DOHH2 (cell line): ENCODE data around the gene CCBE1.

ENCODE experiments used
- H3F3A ChIP-seq: fragments of 200-600 bp; sonication (generic), shearing (Covaris generic); 2 replicates; pipeline ENCODE4 v1.6.0; 2016; ENCODE audit warnings: antibody characterized with exemption, mild to moderate bottlenecking; ENCODE audit not compliant: control insufficient read depth, insufficient read depth
- H3K27ac ChIP-seq: fragments of 200-600 bp; sonication (generic); 2 replicates; pipeline ENCODE4 v1.5.1; 2014; ENCODE audit warnings: low read depth, mild to moderate bottlenecking, low read length, moderate library complexity
- H3K27me3 ChIP-seq: fragments of 200-600 bp; sonication (generic); 2 replicates; pipeline ENCODE4 v1.6.1; 2014; ENCODE audit warnings: mild to moderate bottlenecking, low read length, mixed read lengths; ENCODE audit not compliant: control insufficient read depth
- H3K36me3 ChIP-seq: fragments of 200-600 bp; sonication (generic); 2 replicates; pipeline ENCODE4 v1.6.1; 2014; ENCODE audit warnings: mild to moderate bottlenecking, low read length, moderate library complexity, mixed read lengths; ENCODE audit not compliant: control insufficient read depth
- H3K4me1 ChIP-seq: fragments of 200-600 bp; sonication (generic); 2 replicates; pipeline ENCODE4 v1.6.1; 2014; ENCODE audit warnings: mild to moderate bottlenecking, low read length, mixed read lengths; ENCODE audit not compliant: control insufficient read depth
- H3K4me2 ChIP-seq: fragments of 200-600 bp; sonication (generic); 2 replicates; pipeline ENCODE4 v1.6.0; 2014; ENCODE audit warnings: mild to moderate bottlenecking, low read length, moderate library complexity
- H3K4me3 ChIP-seq: fragments of 200-600 bp; sonication (generic); 2 replicates; pipeline ENCODE4 v1.5.1; 2014; ENCODE audit warnings: mild to moderate bottlenecking, low read length, mixed read lengths
- H3K79me2 ChIP-seq: fragments of 200-600 bp; sonication (generic); 2 replicates; pipeline ENCODE4 v1.6.1; 2014; ENCODE audit warnings: mild to moderate bottlenecking, low read length, mixed read lengths; ENCODE audit not compliant: control insufficient read depth
- H3K9me2 ChIP-seq: fragments of 200-600 bp; sonication (generic); replicated peaks from 2 replicates; pipeline ENCODE4 v1.6.1; 2014; ENCODE audit warnings: mild to moderate bottlenecking, low read length, mixed read lengths; ENCODE audit not compliant: control insufficient read depth
- H3K9me3 ChIP-seq: fragments of 200-600 bp; sonication (generic); 2 replicates; pipeline ENCODE4 v1.6.1; 2014; ENCODE audit warnings: antibody characterized with exemption, low read length, mixed read lengths; ENCODE audit not compliant: control insufficient read depth, insufficient read depth
- H4K20me1 ChIP-seq: fragments of 200-600 bp; sonication (generic); 2 replicates; pipeline ENCODE4 v1.6.0; 2014; ENCODE audit warnings: low read depth, mild to moderate bottlenecking, antibody characterized with exemption, low read length, moderate library complexity; ENCODE audit not compliant: control insufficient read depth, insufficient read depth
- EZH2phosphoT487 ChIP-seq: fragments of 200-600 bp; sonication (generic); IDR thresholded peaks from 2 replicates; pipeline ENCODE4 v1.6.1; 2017; ENCODE audit warnings: borderline replicate concordance, mild to moderate bottlenecking, antibody characterized with exemption, low read length, moderate library complexity, mixed read lengths
- TF ChIP-seq, protein P1 (sequence below): fragments of 200-600 bp; sonication (generic); IDR thresholded peaks from one replicate; pipeline ENCODE4 v1.5.1; 2014; ENCODE audit warnings: antibody characterized with exemption, mild to moderate bottlenecking, low read depth, low read length; ENCODE audit not compliant: poor library complexity, severe bottlenecking

The CCBE1 gene

DNA sequence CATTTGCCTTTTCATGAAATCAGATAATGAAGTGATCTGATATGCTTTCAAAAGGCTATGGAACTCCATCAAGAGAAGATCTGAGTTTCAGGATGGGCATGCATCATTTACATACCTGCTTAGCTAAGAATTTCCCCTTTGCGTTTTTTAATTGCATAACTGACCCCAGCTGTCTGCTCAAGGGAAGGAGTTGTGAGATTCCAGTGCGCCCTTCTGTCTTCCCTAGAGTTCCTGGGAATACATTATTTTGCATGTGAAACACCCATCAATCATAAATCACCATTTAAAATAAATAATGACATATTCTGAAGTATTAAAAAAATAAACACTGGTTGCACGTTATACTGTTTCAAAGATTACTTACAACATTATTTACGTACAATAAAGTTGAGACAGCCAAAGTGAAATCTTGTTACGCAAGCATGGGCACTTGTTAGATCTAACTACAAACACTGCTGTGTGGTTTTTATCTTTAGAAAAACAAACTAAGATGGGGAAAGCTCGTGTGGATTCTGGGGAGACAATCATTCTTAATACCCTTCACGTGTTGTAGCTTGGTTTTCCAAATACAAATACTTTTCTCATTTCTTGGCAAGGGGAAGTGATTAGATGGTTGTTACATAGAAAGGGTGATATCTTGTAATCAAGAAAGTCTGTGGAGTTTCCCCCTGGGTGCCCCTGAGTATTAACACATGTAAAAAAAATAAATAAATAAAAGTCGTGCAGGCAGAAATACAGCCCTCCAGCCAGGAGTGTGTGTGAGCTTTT, 212.5 kb downstream of the CCBE1 start:
- no peak overlapping the region for H3K4me2 ChIP-seq
- H3K9me2 ChIP-seq = no peaks in the 10 kb centered on the region
- H3K27ac ChIP-seq = no peak overlapping the region
- H3F3A ChIP-seq = no peaks in the 10 kb centered on the region
- TF ChIP-seq EZH2phosphoT487 = no peak
- H3K27me3 ChIP-seq = no peaks in the 10 kb centered on the region
- no peaks in the 10 kb centered on the region for H4K20me1 ChIP-seq
- H3K79me2 ChIP-seq = no peaks in the 10 kb centered on the region
- H3K36me3 ChIP-seq = no peaks in the 10 kb centered on the region
- no peaks in the 10 kb centered on the region for H3K9me3 ChIP-seq
- no peaks in the 10 kb centered on the region for H3K4me1 ChIP-seq
- no peak overlapping the region for H3K4me3 ChIP-seq

DNA sequence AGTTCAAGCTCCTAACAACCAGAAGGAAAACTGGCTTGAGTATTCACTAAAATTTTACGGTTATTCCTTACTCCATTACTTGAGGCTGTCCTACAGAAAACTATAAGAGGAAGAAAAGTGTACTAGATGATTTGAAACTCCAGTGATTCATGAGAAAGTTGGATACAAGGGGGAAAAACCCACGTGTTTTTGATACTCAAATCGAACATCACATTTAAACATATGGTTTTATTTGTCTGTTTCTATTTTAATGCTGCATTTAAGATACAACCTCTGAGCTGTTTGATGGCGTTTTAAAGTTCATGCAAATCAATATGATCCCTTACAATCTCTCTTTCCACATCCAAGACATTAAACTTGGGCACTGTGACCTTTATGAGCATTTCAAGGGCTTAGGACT, 213.1 kb downstream of the CCBE1 start:
- Histone ChIP-seq H3K27ac (no peak overlapping the region), H3K4me3 (no peak overlapping the region), H3K4me1 (no peaks in the 10 kb centered on the region), H3K79me2 (no peaks in the 10 kb centered on the region), H3K9me2 (no peaks in the 10 kb centered on the region), H3F3A (no peaks in the 10 kb centered on the region), H3K4me2 (no peak overlapping the region), H3K9me3 (no peaks in the 10 kb centered on the region), H3K36me3 (no peaks in the 10 kb centered on the region), H4K20me1 (no peaks in the 10 kb centered on the region), H3K27me3 (no peaks in the 10 kb centered on the region)
- TF ChIP-seq EZH2phosphoT487 = no peak
- TF ChIP-seq, protein P1, sequence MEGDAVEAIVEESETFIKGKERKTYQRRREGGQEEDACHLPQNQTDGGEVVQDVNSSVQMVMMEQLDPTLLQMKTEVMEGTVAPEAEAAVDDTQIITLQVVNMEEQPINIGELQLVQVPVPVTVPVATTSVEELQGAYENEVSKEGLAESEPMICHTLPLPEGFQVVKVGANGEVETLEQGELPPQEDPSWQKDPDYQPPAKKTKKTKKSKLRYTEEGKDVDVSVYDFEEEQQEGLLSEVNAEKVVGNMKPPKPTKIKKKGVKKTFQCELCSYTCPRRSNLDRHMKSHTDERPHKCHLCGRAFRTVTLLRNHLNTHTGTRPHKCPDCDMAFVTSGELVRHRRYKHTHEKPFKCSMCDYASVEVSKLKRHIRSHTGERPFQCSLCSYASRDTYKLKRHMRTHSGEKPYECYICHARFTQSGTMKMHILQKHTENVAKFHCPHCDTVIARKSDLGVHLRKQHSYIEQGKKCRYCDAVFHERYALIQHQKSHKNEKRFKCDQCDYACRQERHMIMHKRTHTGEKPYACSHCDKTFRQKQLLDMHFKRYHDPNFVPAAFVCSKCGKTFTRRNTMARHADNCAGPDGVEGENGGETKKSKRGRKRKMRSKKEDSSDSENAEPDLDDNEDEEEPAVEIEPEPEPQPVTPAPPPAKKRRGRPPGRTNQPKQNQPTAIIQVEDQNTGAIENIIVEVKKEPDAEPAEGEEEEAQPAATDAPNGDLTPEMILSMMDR = no peak

DNA sequence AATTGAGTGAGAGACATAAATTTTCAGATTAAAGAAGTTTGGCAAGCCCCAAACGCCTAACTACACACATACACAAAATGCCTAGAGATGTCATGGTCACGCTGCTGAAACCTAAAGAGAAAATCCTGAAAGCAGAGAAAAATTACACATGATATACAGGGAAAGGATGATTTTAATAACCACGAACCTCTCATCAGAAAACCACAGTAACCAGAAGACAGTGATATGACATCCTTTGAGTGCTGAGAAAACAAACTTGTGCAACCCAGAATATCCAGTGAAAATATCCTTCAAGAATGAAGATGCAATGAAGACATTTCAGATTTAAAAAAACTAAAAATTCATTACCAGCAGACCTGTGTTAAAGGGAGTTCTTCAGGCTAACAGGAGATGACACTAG, 215.8 kb downstream of the CCBE1 start:
- Histone ChIP-seq H3K9me3 (no peaks in the 10 kb centered on the region), H4K20me1 (no peaks in the 10 kb centered on the region), H3K4me1 (no peaks in the 10 kb centered on the region), H3K27me3 (no peaks in the 10 kb centered on the region), H3K79me2 (no peaks in the 10 kb centered on the region), H3K36me3 (no peaks in the 10 kb centered on the region), H3K9me2 (no peaks in the 10 kb centered on the region), H3F3A (no peaks in the 10 kb centered on the region), H3K4me2 (no peak overlapping the region), H3K4me3 (no peak overlapping the region), H3K27ac (no peak overlapping the region)
- TF ChIP-seq, protein P1 = no peak

DNA sequence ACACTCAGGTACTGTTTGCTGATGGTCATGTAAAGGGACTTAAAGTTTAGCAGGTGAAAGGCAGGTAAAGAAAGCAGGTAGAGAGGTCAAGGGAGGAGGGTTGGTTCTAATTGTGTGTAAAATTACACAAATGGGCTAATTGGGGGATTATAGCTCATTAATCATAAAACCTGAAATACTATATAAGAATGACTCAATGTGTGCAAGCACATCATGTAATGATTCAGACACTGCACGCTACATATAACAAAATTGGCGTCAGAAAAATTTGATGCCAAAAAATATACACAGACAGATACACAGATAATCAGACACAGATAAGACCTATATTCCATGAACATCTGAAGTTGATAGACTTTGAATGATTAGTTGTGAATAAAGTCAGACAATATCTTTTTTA, 217.4 kb downstream of the CCBE1 start:
- no peaks in the 10 kb centered on the region for H4K20me1 ChIP-seq
- TF ChIP-seq, protein P1 = no peak
- TF ChIP-seq EZH2phosphoT487 = no peak
- no peak overlapping the region for H3K4me3 ChIP-seq
- no peaks in the 10 kb centered on the region for H3K36me3 ChIP-seq
- no peaks in the 10 kb centered on the region for H3K27me3 ChIP-seq
- no peaks in the 10 kb centered on the region for H3F3A ChIP-seq
- H3K9me2 ChIP-seq = no peaks in the 10 kb centered on the region
- no peaks in the 10 kb centered on the region for H3K79me2 ChIP-seq
- H3K9me3 ChIP-seq = no peaks in the 10 kb centered on the region
- H3K4me1 ChIP-seq = no peaks in the 10 kb centered on the region
- no peak overlapping the region for H3K27ac ChIP-seq
- H3K4me2 ChIP-seq = no peak overlapping the region
